ENCODE measurements around the gene COX6A1.
"Not testable (repeated sequence)": the region's sequence is repeated elsewhere in the genome, so short reads cannot be mapped to it uniquely, and the experiment has no call there.

The COX6A1 gene

GRCh38 chr12:120468325-120468820 lies 30.5 kb downstream of the COX6A1 start:
- DNase-seq, result peak; percentile 17

- no peak for DNase-seq
These were observed 31.0 kb downstream of the COX6A1 start for GRCh38 chr12:120468821-120469449.

- DNase-seq, result peak; percentile 97
These were observed 31.7 kb downstream of the COX6A1 start, which contains the start of gene SRSF9 for GRCh38 chr12:120469450-120470149. SRSF9 (minus strand) TSS chr12:120469748; CDS start chr12:120469609, 139 bp downstream.

GRCh38 chr12:120470150-120470784 lies 32.4 kb downstream of the COX6A1 start:
- DNase-seq, result peak; percentile 21

GRCh38 chr12:120472521-120472920 lies 34.6 kb downstream of the COX6A1 start:
- no peak for DNase-seq

- no peak for DNase-seq
These were observed 36.1 kb downstream of the COX6A1 start for GRCh38 chr12:120473807-120474615.

GRCh38 chr12:120474616-120474960 lies 36.7 kb downstream of the COX6A1 start:
- no peak for DNase-seq

- DNase-seq, result no peak
These were observed 37.7 kb downstream of the COX6A1 start for GRCh38 chr12:120475643-120476042.

GRCh38 chr12:120479458-120479857 lies 41.5 kb downstream of the COX6A1 start:
- DNase-seq, result no peak

- DNase-seq, result no peak
These were observed 42.3 kb downstream of the COX6A1 start for GRCh38 chr12:120480211-120480610.

- DNase-seq, result no peak
These were observed 43.3 kb downstream of the COX6A1 start for GRCh38 chr12:120481022-120481767.

- DNase-seq, result no peak
These were observed 45.7 kb downstream of the COX6A1 start for GRCh38 chr12:120483621-120484020.

GRCh38 chr12:120485961-120486881 lies 48.3 kb downstream of the COX6A1 start:
- no peak for DNase-seq

GRCh38 chr12:120487552-120487951 lies 49.6 kb downstream of the COX6A1 start:
- DNase-seq, result not testable (repeated sequence)

GRCh38 chr12:120488057-120488640 lies 50.2 kb downstream of the COX6A1 start:
- no peak for DNase-seq

GRCh38 chr12:120489018-120489417 lies 51.1 kb downstream of the COX6A1 start:
- DNase-seq, result no peak

- DNase-seq, result no peak
These were observed 52.4 kb downstream of the COX6A1 start for GRCh38 chr12:120490325-120490724.

All from NCI-H510A treated with DMSO at 0.1 percent for 48 hours (cell line).